CD14-positive monocyte (primary cell): ENCODE results near the gene MEPCE. TPM values are rescaled to one million over a fixed set of nuclear protein-coding genes. Genes with fewer than 3 reads are reported as not detected.

Experiments
- DNase-seq, 3 donors: peaks; one replicate each; pipeline ENCODE4 v3.0.0-alpha.2; 2011 to 2022
- H2AFZ ChIP-seq: 2 replicates; pipeline ENCODE4 v1.6.0; 2012; ENCODE audit warnings: mild to moderate bottlenecking, low read depth, low read length, inconsistent platforms; ENCODE audit not compliant: insufficient read depth, poor library complexity, severe bottlenecking
- H3K27ac ChIP-seq, 2 donors: 1 replicate in 1 of 2; 2 replicates in 1 of 2; pipeline ENCODE4 v1.5.1; 2012 to 2013; ENCODE audit warnings: low read length in 2 of 2, control low read depth in 1 of 2, inconsistent platforms in 1 of 2, low read depth in 1 of 2, mild to moderate bottlenecking in 1 of 2
- H3K27me3 ChIP-seq, 2 donors: one replicate each; pipeline versions ENCODE4 v1.6.0 to v1.6.1; 2011 to 2013; ENCODE audit warnings: low read length in 2 of 2; ENCODE audit not compliant: control insufficient read depth in 2 of 2, insufficient read depth in 2 of 2
- H3K36me3 ChIP-seq, 2 donors: replicated peaks in 1 of 2; 1 replicate in 1 of 2; 2 replicates in 1 of 2; pipeline versions ENCODE4 v1.5.1 to v1.6.1; 2012 to 2013; ENCODE audit warnings: low read length in 2 of 2, control low read depth in 1 of 2, inconsistent platforms in 1 of 2, mild to moderate bottlenecking in 1 of 2; ENCODE audit not compliant: insufficient read depth in 2 of 2, control insufficient read depth in 1 of 2
- H3K4me1 ChIP-seq, 2 donors: 1 replicate in 1 of 2; 2 replicates in 1 of 2; pipeline versions ENCODE4 v1.5.1 to v1.6.1; 2012 to 2013; ENCODE audit warnings: low read length in 2 of 2, control low read depth in 1 of 2, inconsistent platforms in 1 of 2, mild to moderate bottlenecking in 1 of 2, moderate library complexity in 1 of 2; ENCODE audit not compliant: insufficient read depth in 2 of 2, control insufficient read depth in 1 of 2
- H3K4me2 ChIP-seq: replicated peaks from 2 replicates; pipeline ENCODE3; 2012; ENCODE audit warnings: low read length, moderate library complexity, mild to moderate bottlenecking; ENCODE audit not compliant: poor library complexity, severe bottlenecking; ENCODE audit errors: extremely low read depth
- H3K4me3 ChIP-seq, 3 experiments: fragments of 200-600 bp in 1 of 3; sonication (generic) in 1 of 3; replicated peaks in 1 of 3; 1 replicate in 2 of 3; 2 replicates in 1 of 3; pipeline ENCODE4 v1.5.1; 2011 to 2013; ENCODE audit warnings: low read length in 3 of 3, mild to moderate bottlenecking in 3 of 3, control low read depth in 2 of 3, low read depth in 2 of 3, inconsistent platforms in 1 of 3, moderate library complexity in 1 of 3
- H3K79me2 ChIP-seq: 2 replicates; pipeline ENCODE4 v1.6.0; 2012; ENCODE audit warnings: mild to moderate bottlenecking, control low read depth, inconsistent platforms, low read length, moderate library complexity; ENCODE audit not compliant: insufficient read depth
- H3K9ac ChIP-seq: 2 replicates; pipeline ENCODE4 v1.6.0; 2017; ENCODE audit warnings: low read length, mild to moderate bottlenecking; ENCODE audit not compliant: insufficient read depth, poor library complexity, severe bottlenecking
- H3K9me3 ChIP-seq, 2 donors: replicated peaks in 1 of 2; 1 replicate in 1 of 2; 2 replicates in 1 of 2; pipeline versions ENCODE4 v1.5.1 to v1.6.1; 2012 to 2013; ENCODE audit warnings: low read length in 2 of 2, control low read depth in 1 of 2; ENCODE audit not compliant: control insufficient read depth in 1 of 2, insufficient read depth in 1 of 2
- H4K20me1 ChIP-seq: 2 replicates; pipeline ENCODE4 v1.6.0; 2012; ENCODE audit warnings: mild to moderate bottlenecking, low read length, control low read depth, moderate library complexity; ENCODE audit not compliant: insufficient read depth
- H3K27ac Mint-ChIP-seq, 7 donors: one replicate each; pipeline ENCODE4 v1.8.0; 2020; ENCODE audit warnings: mild to moderate bottlenecking in 7 of 7, mixed read lengths in 7 of 7, moderate library complexity in 6 of 7, inconsistent platforms in 2 of 7
- H3K27me3 Mint-ChIP-seq, 3 donors: one replicate each; pipeline ENCODE4 v1.8.0; 2021 to 2022; ENCODE audit warnings: low read depth in 3 of 3, mild to moderate bottlenecking in 3 of 3, mixed read lengths in 3 of 3, moderate library complexity in 3 of 3, inconsistent platforms in 1 of 3
- H3K36me3 Mint-ChIP-seq, 2 donors: one replicate each; pipeline ENCODE4 v1.8.0; 2020; ENCODE audit warnings: mixed read lengths in 2 of 2, inconsistent platforms in 1 of 2, mild to moderate bottlenecking in 1 of 2
- H3K4me1 Mint-ChIP-seq: one replicate; pipeline ENCODE4 v1.8.0; 2020; ENCODE audit warnings: mild to moderate bottlenecking, mixed read lengths
- H3K4me3 Mint-ChIP-seq, 2 donors: one replicate each; pipeline ENCODE4 v1.8.0; 2020; ENCODE audit warnings: mild to moderate bottlenecking in 2 of 2, mixed read lengths in 2 of 2, moderate library complexity in 1 of 2
- H3K9me3 Mint-ChIP-seq, 7 donors: one replicate each; pipeline ENCODE4 v1.8.0; 2020 to 2022; ENCODE audit warnings: mixed read lengths in 7 of 7, mild to moderate bottlenecking in 6 of 7, moderate library complexity in 6 of 7, inconsistent platforms in 2 of 7
- WGBS: methylation state at CpG from one replicate; pipeline ENCODE4 v1.1.5; 2013; ENCODE audit warnings: missing lambda C conversion rate; ENCODE audit not compliant: insufficient coverage; 5-methylcytosine and 5-hydroxymethylcytosine counted together
- intact Hi-C, 2 donors: fragments of 100-400 bp; cut with micrococcal nuclease; formaldehyde crosslinking; loops; one replicate each; pipeline versions ENCODE4 v1.15.0 to v1.15.1; 2023
- polyA plus RNA-seq, 3 donors: library from polyadenylated mRNA; depleted of rRNA in 1 of 3; unstranded in 2 of 3; stranded (reverse) in 1 of 3; fragments of 300-500 nt in 2 of 3; fragments of >200 nt in 1 of 3; fragmentation: Illumina TruSeq in 2 of 3; gene quantifications; 1 replicate in 2 of 3; 2 replicates in 1 of 3; pipeline ENCODE4 v1.2.3, GENCODE V29; 2012 to 2021
- TF ChIP-seq, protein P1 (sequence below): fragments of 200-600 bp; IDR thresholded peaks from one replicate; pipeline ENCODE4 v1.8.0; 2022; ENCODE audit warnings: antibody characterized with exemption, mild to moderate bottlenecking

The MEPCE gene
- polyA plus RNA-seq, 3 donors: 2.9 to 43.2 (median 3.3) TPM

DNA sequence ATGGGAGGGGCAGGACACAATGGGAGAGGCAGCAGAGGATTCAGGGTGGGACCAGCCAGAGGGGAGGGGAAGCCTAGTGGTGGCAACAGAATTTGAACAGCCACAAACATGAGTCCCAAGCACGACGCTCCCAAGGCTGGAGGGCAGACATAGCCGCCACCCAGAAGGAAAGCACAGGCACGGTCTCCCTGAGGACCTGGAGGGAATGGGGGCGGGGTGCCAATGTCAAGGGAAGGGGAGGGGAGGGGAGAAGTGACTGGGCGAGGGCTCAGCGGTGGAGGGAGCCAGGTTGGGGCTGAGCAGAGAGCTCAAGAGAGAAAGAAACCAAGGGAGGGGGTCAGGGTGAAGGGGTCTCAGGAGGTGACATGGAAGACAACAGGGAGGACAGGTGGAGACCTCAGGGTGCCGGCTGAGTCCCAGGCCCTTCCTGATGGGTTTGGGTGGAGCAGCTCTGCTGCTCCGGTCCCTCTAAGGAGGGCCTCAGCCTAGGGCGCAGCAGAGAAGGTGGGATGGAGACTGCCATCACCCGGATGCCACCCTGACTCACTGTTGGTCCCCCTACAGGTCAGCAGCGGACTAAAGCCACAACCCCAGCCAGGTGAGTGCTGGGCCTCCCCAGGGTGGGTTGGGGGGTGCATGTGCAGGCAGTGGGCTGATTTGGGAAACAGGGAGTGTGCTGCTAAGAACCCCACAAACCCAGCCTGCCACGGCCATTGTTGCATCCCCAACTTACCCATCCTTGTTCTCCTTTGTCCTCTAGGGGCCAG is 32.1 kb upstream of the MEPCE start:
- peaks cover 63 to 68% of the 10 kb centered on the region in 2 donors for H3K36me3 Mint-ChIP-seq
- H3K9ac ChIP-seq: no peak overlapping the region
- peaks cover 0 to 3% of the 10 kb centered on the region in 2 donors for H3K9me3 ChIP-seq
- DNase-seq: no peak
- H3K9me3 Mint-ChIP-seq: peaks cover 0 to 3% (median 0%) of the 10 kb centered on the region in 7 donors
- peaks cover 56 to 71% of the 10 kb centered on the region in 2 donors for H3K4me1 ChIP-seq
- peak overlapping the region; percentile 95 to 98 (median 98) for H3K27ac Mint-ChIP-seq
- H3K4me1 Mint-ChIP-seq: peaks cover 70% of the 10 kb centered on the region
- H4K20me1 ChIP-seq: peaks cover 41% of the 10 kb centered on the region
- peak overlapping the region; percentile 71 for H3K4me2 ChIP-seq
- H3K4me3 ChIP-seq: peak overlapping the region in 1 of 3 experiments; percentile 51
- peak overlapping the region; percentile 66 to 86 for H3K27ac ChIP-seq
- WGBS: 46% methylated on average over 8 of the region's 13 CpGs
- TF ChIP-seq, protein P1, sequence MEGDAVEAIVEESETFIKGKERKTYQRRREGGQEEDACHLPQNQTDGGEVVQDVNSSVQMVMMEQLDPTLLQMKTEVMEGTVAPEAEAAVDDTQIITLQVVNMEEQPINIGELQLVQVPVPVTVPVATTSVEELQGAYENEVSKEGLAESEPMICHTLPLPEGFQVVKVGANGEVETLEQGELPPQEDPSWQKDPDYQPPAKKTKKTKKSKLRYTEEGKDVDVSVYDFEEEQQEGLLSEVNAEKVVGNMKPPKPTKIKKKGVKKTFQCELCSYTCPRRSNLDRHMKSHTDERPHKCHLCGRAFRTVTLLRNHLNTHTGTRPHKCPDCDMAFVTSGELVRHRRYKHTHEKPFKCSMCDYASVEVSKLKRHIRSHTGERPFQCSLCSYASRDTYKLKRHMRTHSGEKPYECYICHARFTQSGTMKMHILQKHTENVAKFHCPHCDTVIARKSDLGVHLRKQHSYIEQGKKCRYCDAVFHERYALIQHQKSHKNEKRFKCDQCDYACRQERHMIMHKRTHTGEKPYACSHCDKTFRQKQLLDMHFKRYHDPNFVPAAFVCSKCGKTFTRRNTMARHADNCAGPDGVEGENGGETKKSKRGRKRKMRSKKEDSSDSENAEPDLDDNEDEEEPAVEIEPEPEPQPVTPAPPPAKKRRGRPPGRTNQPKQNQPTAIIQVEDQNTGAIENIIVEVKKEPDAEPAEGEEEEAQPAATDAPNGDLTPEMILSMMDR: no peak
- H3K79me2 ChIP-seq: peaks cover 35% of the 10 kb centered on the region
- intact Hi-C loops: no loop called here
- H3K36me3 ChIP-seq: peaks cover 45 to 73% of the 10 kb centered on the region in 2 donors
- peaks cover 0 to 4% (median 2%) of the 10 kb centered on the region in 3 donors for H3K27me3 Mint-ChIP-seq
- no peak overlapping the region for H2AFZ ChIP-seq
- no peaks in the 10 kb centered on the region for H3K27me3 ChIP-seq
- H3K4me3 Mint-ChIP-seq: peak overlapping the region; percentile 43 to 75

GRCh38 chr7:100398239-100398638 is 31.4 kb upstream of the MEPCE start:
- peak overlapping the region; percentile 27 to 98 (median 84) for H3K27ac Mint-ChIP-seq
- no peak overlapping the region for H3K9ac ChIP-seq
- H3K36me3 Mint-ChIP-seq: peaks cover 66 to 71% of the 10 kb centered on the region in 2 donors
- H3K4me3 ChIP-seq: peak overlapping the region in 1 of 3 experiments; percentile 51
- H3K27me3 Mint-ChIP-seq: peaks cover 0 to 4% (median 2%) of the 10 kb centered on the region in 3 donors
- DNase-seq: no peak
- peak overlapping the region in 1 of 2 donors; percentile 86 for H3K27ac ChIP-seq
- intact Hi-C loops: no loop called here
- H3K4me1 Mint-ChIP-seq: peaks cover 70% of the 10 kb centered on the region
- H3K9me3 ChIP-seq: peaks cover 0 to 3% of the 10 kb centered on the region in 2 donors
- TF ChIP-seq, protein P1: no peak
- peaks cover 45 to 74% of the 10 kb centered on the region in 2 donors for H3K36me3 ChIP-seq
- no peak overlapping the region for H2AFZ ChIP-seq
- H3K4me3 Mint-ChIP-seq: peak overlapping the region in 1 of 2 donors; percentile 58
- H3K9me3 Mint-ChIP-seq: peaks cover 0 to 3% (median 0%) of the 10 kb centered on the region in 7 donors
- 64% methylated on average over 2 of the region's 2 CpGs for WGBS
- peak overlapping the region; percentile 8 for H3K4me2 ChIP-seq
- H4K20me1 ChIP-seq: peaks cover 38% of the 10 kb centered on the region
- peaks cover 28% of the 10 kb centered on the region for H3K79me2 ChIP-seq
- H3K27me3 ChIP-seq: no peaks in the 10 kb centered on the region
- H3K4me1 ChIP-seq: peaks cover 50 to 67% of the 10 kb centered on the region in 2 donors
